Amniotic epithelial cell (primary cell): ENCODE data around the gene MEF2A.
A peak's percentile ranks its signal among the peaks of the same experiment; 100 is the strongest.

Experiments used
- DNase-seq: peaks from one replicate; pipeline ENCODE4 v3.0.0-alpha.2; 2010; ENCODE audit warnings: low read depth

The MEF2A gene

GRCh38 chr15:99606646-99607045 is 40.9 kb downstream of the MEF2A start:
- DNase-seq, result no peak

- DNase-seq, result no peak
These were observed 47.7 kb downstream of the MEF2A start for GRCh38 chr15:99613481-99613880.

- DNase-seq, result peak; percentile 66
These were observed 48.3 kb downstream of the MEF2A start for GRCh38 chr15:99613887-99614647.

GRCh38 chr15:99614749-99615288 is 49.0 kb downstream of the MEF2A start:
- no peak for DNase-seq

- DNase-seq, result no peak
These were observed 49.7 kb downstream of the MEF2A start for GRCh38 chr15:99615460-99615859.

GRCh38 chr15:99616129-99616528 is 50.3 kb downstream of the MEF2A start:
- no peak for DNase-seq

- no peak for DNase-seq
These were observed 51.1 kb downstream of the MEF2A start for GRCh38 chr15:99616773-99617342.

- DNase-seq, result peak; percentile 60
These were observed 53.2 kb downstream of the MEF2A start for GRCh38 chr15:99618941-99619411.

GRCh38 chr15:99619712-99620111 is 53.9 kb downstream of the MEF2A start:
- peak; percentile 69 for DNase-seq

GRCh38 chr15:99620178-99620577 is 54.4 kb downstream of the MEF2A start:
- DNase-seq, result no peak

- DNase-seq, result no peak
These were observed 56.0 kb downstream of the MEF2A start for GRCh38 chr15:99621767-99622166.

GRCh38 chr15:99628374-99629001 is 62.7 kb downstream of the MEF2A start:
- no peak for DNase-seq

- DNase-seq, result no peak
These were observed 64.9 kb downstream of the MEF2A start for GRCh38 chr15:99630607-99631131.

GRCh38 chr15:99631255-99631654 is 65.5 kb downstream of the MEF2A start:
- DNase-seq, result no peak

- no peak for DNase-seq
These were observed 66.7 kb downstream of the MEF2A start for GRCh38 chr15:99632521-99632920.

- DNase-seq, result no peak
These were observed 67.9 kb downstream of the MEF2A start for GRCh38 chr15:99633655-99634054.

GRCh38 chr15:99634576-99634975 is 68.8 kb downstream of the MEF2A start:
- DNase-seq, result no peak

- DNase-seq, result no peak
These were observed 69.4 kb downstream of the MEF2A start for GRCh38 chr15:99635145-99635544.

GRCh38 chr15:99635794-99636193 is 70.0 kb downstream of the MEF2A start:
- no peak for DNase-seq

GRCh38 chr15:99644913-99645542 is 79.2 kb downstream of the MEF2A start:
- no peak for DNase-seq

- no peak for DNase-seq
These were observed 79.8 kb downstream of the MEF2A start for GRCh38 chr15:99645543-99645935.

- DNase-seq, result no peak
These were observed 80.2 kb downstream of the MEF2A start for GRCh38 chr15:99645951-99646350.
